ENCODE measurements around the gene KAZN.

KAZN gene

GRCh38 chr1:14840374-14840773 lies 241.9 kb downstream of the KAZN start:
- DNase-seq = no peak

- no peak for DNase-seq
Measured at GRCh38 chr1:14841456-14841855, 243.0 kb downstream of the KAZN start.

- no peak for DNase-seq
Measured at GRCh38 chr1:14841951-14842350, 243.5 kb downstream of the KAZN start.

GRCh38 chr1:14842361-14842760 lies 243.9 kb downstream of the KAZN start:
- DNase-seq = no peak

GRCh38 chr1:14842891-14843290 lies 244.4 kb downstream of the KAZN start:
- no peak for DNase-seq

GRCh38 chr1:14843525-14843924 lies 245.0 kb downstream of the KAZN start:
- no peak for DNase-seq

GRCh38 chr1:14844356-14844755 lies 245.9 kb downstream of the KAZN start:
- no peak for DNase-seq

GRCh38 chr1:14844923-14845617 lies 246.6 kb downstream of the KAZN start:
- no peak for DNase-seq

- DNase-seq = no peak
Measured at GRCh38 chr1:14845851-14846250, 247.4 kb downstream of the KAZN start.

- DNase-seq = no peak
Measured at GRCh38 chr1:14846688-14847087, 248.2 kb downstream of the KAZN start.

- no peak for DNase-seq
Measured at GRCh38 chr1:14848203-14848602, 249.7 kb downstream of the KAZN start.

GRCh38 chr1:14848625-14849024 lies 250.1 kb downstream of the KAZN start:
- DNase-seq = no peak

GRCh38 chr1:14849038-14849437 lies 250.6 kb downstream of the KAZN start:
- DNase-seq = no peak

GRCh38 chr1:14850563-14850962 lies 252.1 kb downstream of the KAZN start:
- DNase-seq = peak; percentile 29

- DNase-seq = no peak
Measured at GRCh38 chr1:14851760-14852159, 253.3 kb downstream of the KAZN start.

GRCh38 chr1:14852291-14852690 lies 253.8 kb downstream of the KAZN start:
- peak; percentile 33 for DNase-seq

GRCh38 chr1:14853518-14853917 lies 255.0 kb downstream of the KAZN start:
- no peak for DNase-seq

- DNase-seq = no peak
Measured at GRCh38 chr1:14855268-14855667, 256.8 kb downstream of the KAZN start.

GRCh38 chr1:14855801-14856200 lies 257.3 kb downstream of the KAZN start:
- no peak for DNase-seq

- no peak for DNase-seq
Measured at GRCh38 chr1:14857436-14858195, 259.1 kb downstream of the KAZN start.

- DNase-seq = no peak
Measured at GRCh38 chr1:14862114-14862771, 263.8 kb downstream of the KAZN start.

- DNase-seq = no peak
Measured at GRCh38 chr1:14865106-14865505, 266.6 kb downstream of the KAZN start.

GRCh38 chr1:14866911-14867612 lies 268.6 kb downstream of the KAZN start:
- DNase-seq = no peak

Measured in NCI-H1105 treated with DMSO at 0.1 percent for 48 hours (cell line).